Erythroblast (primary cell): ENCODE data around the gene SPTLC3.

Experiments used
- DNase-seq, 2 experiments: peaks; one replicate each; lab custom pipeline; 2025; lab: John Stamatoyannopoulos, UW
- GATA1 ChIP-seq: IDR thresholded peaks from 2 replicates; pipeline ENCODE4 v1.6.1; 2011; ENCODE audit warnings: low read depth, mild to moderate bottlenecking, control low read depth, low read length, moderate library complexity
- POLR2A ChIP-seq: IDR thresholded peaks from 2 replicates; pipeline ENCODE4 v1.6.1; 2011; ENCODE audit warnings: mild to moderate bottlenecking, low read length

SPTLC3 gene

DNA sequence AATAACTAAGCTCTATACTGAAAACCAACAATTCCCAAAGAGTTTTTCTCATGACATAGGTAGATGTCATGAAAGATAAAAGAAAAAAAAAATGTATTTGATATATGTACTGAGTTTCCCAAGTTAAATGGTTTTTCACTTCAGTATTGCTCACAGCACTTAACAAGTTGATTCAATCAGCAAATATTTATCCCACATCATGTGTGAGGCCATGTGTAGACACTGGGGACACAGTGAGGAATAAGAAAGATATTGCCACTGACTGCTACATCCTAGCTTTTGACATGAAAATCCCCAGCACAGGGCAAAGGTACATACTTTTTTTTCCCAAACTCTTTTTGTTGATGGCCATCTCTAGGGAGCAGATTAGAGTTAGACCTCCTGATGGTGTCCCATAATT lies 25.3 kb downstream of the SPTLC3 start:
- no peak for DNase-seq
- no peak for TF ChIP-seq GATA1
- TF ChIP-seq POLR2A: no peak

DNA sequence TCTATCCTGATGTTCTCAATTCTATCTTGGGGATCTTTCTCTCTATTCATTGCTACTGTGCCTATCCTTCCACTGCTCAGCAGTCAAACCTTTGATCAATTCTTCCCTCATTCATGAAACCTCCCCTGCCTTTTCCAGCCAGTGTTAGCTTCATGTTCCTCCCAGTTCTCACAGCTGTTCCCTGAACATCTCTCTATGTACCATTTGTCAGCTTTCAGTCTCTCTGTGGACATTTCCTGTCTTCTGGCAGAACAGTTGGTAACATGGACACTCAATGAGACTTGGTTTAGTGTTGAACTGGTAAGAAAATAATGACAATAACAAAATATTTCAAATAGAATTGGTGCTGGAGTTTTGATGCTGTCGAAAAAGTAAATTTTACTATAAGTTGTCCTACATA lies 26.2 kb downstream of the SPTLC3 start:
- DNase-seq: no peak
- no peak for TF ChIP-seq POLR2A
- TF ChIP-seq GATA1: no peak

DNA sequence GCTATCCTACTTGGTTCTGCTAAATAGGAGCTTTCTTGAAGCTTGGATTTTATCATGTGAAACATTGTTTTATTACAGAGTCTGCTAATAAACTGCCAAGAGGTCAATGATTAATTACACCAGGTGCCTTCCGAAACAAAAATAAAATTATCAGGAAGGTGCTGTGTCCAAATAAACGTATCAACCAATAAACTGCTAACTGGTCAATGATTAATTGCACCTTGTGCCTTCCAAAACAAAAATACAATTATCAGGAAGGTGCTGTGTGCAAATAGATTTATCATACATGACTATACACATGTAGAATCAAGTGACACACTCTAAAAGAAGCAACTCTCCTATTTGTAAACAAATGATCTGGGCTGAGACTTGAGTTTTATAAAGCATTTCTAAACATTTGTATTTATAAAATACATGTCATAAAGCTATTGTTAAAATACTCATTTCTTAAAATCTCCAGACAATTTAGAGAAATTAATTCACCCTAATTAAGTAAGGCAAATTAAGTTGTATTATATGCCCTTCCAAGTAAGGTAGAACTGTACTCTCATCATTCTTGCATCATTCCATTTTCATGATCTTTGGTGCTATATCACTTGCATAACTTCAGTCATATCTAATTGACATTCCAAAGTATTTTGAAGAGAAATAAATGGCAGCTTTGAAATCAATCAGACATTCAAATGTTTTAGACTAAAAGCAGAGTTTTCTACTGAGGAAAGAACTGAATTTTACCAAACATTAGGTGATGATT lies 26.8 kb downstream of the SPTLC3 start:
- TF ChIP-seq POLR2A (no peak), GATA1 (no peak)
- no peak for DNase-seq

DNA sequence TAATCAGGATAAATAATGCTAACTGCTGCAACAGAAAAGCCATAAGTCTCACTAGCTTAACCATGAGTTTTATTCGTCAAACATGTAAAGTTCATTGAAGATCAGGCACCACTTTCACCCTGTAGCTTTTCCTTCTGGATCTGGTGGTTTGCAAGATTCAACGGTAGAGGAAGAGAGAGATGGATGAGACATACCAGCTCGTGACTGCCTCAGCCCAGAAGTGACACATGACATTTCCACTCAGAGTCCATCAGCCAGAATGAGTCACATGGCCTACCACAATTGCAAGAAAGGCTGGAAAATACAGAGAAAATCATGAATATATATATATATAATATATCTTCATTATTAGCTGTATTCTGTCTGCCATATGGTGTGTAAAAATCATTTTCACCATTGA lies 29.0 kb downstream of the SPTLC3 start:
- no peak for DNase-seq
- TF ChIP-seq POLR2A: no peak
- no peak for TF ChIP-seq GATA1

DNA sequence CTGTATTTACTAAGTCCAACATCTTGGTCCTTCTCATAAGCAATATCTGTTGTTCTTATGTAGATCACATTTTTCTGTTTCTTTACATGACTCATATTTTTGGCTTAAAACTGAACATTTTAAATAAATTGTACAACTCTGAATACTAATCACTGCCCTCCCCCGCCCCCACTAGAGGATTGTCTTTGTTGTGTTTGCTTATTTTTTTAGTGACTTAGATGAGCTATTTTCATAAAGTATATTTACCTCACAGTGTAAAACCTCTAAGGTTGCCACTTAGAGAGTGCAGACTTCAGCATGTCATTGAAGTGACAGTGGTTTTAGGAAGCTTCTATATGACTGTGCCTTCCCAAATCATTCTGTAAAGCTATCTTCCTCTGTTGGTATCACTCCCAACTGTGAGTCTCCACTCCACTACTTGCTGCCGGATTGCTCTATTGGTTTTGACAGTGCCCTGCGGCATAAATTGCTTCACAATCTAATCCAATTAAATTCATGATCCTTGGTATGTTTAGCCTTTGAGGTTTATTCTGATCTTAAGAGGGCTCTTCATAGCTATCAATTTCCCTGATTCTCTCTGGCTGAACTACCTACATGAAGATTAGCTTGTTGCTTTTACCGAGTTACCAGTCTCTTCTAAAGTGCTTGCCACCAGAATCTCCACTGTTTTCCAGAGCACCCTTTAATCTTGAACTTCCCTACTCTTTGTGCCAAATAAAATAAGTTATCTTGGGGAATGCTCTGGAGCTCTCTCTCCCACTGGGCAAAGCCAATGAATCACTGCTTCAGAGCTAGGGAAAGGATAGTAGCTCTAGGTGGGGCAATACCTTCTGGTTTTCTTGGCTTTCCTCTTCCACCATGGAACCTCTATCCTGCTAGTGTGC lies 33.0 kb downstream of the SPTLC3 start:
- DNase-seq: no peak
- TF ChIP-seq GATA1: no peak
- no peak for TF ChIP-seq POLR2A

DNA sequence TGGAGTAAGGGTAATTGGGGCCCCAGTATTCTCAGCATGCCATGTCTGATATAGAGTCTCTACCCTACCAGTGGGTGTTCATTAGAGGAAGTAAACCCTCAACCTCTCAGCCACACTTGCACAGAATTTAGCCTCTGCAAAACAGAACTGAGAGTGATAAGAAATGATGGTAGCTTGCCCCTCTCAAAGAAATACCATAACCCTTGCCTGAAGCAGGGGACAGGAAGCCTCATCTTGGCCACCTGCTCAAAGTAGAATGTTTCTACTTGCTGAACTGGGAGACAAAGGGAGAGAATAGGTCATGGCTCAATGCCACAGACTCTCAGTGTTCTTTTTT lies 33.7 kb downstream of the SPTLC3 start:
- DNase-seq: no peak
- TF ChIP-seq POLR2A: no peak
- no peak for TF ChIP-seq GATA1

DNA sequence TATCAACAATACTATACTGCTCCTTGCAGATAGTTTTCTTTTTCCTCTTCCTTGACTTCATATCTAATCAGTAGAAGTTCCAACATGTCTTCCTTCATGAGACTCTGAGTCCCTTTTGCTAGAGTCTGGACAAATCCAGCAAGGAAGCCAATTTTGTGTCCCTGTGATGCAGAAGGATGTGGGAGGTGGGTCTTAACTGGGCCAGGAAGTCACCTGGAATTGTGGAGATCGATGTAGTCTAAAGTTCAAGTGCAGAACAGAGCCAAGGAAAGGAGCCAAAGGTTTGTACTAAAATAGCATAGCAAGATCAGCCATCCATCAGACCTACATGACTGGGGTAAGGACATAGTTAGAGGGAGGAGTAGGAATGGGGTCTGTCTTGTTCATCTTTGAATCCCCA lies 37.6 kb downstream of the SPTLC3 start:
- DNase-seq: no peak
- no peak for TF ChIP-seq GATA1
- no peak for TF ChIP-seq POLR2A

DNA sequence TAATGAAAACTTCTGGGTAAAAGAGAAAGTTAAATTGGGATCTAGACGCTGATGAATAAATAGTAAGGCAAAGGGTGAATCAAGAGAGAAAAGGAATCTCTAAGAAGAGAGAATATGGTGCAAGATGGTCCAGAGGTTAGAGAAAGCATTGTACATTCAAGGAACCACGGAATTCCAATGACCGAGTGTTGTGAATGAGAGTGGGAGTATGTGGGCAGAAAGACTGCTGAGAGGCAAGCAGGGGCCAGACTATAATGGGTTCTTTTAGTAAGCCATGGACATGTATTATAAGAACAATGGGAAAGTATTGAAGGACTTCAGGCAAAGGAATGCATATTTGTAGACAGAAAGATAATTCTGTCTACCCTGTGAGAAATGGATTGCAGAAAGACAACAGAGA lies 45.2 kb downstream of the SPTLC3 start:
- no peak for TF ChIP-seq POLR2A
- TF ChIP-seq GATA1: no peak
- DNase-seq: no peak

DNA sequence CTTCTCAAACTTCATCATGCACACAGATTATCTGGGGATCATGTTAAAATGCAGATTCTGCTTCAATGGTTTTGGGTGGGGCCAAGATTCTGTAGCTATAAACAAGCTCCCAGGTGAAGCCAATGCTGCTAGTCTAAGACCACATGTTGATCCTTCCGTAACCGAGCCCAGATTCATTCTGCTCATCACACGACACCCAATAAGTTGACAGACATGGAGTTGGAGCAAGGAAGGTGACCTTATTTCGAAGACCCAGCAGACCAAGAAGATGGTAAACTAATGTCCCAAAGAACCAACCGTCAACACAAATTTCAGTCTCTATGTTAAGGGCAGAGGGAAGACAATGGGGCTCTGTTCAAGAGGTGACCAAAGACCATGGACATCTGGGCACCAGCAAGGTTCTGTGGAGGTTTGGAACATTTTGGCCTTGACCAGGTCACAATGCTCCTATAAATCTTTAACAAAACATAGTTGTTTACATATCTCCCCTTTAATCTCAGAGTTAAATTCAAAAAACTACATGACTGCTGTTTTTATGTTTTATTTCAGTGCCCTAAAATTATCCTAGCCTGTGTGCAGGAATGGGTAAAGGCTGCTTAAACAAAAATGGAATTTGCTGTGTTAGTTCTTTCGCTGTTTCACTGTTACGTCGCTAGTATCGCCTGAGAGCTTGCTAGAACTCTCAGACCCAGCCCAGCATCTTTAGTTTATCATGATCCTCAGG lies 50.1 kb downstream of the SPTLC3 start:
- DNase-seq: no peak
- TF ChIP-seq POLR2A: no peak
- TF ChIP-seq GATA1: no peak

DNA sequence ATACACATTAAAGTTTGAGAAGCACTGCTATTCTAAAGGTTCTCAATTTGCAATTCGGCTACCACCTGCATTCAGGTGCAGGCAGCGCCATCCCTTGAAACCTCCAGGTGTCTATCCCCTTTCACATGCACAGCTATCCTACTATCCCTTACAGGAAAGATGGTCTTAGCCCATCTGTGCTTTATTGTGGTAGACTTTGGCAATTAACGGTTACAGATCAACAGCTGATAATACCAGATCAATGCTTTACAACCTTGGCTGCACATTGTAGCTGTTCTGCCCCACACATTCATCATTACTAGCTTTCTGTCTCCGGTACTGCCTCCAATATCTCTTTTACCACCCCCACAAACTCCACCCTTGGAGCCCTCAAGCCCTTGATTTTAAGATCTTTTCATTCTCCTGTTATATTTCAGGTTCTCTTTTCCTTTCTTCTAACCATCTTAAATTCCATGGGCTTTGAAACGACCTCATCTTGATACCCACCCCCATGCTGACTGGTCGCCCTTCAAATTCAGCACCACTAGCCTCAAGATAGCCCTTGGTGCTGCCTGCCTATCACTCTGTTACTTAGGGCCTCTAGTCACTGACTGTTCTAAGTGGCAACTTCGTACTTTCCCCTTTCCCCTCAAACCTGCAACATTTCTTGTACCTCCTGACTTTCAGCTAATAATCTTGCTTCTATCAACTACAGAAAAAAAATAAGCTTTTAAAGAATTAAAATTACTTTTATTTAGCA lies 50.8 kb downstream of the SPTLC3 start:
- TF ChIP-seq POLR2A (no peak), GATA1 (no peak)
- DNase-seq: no peak

DNA sequence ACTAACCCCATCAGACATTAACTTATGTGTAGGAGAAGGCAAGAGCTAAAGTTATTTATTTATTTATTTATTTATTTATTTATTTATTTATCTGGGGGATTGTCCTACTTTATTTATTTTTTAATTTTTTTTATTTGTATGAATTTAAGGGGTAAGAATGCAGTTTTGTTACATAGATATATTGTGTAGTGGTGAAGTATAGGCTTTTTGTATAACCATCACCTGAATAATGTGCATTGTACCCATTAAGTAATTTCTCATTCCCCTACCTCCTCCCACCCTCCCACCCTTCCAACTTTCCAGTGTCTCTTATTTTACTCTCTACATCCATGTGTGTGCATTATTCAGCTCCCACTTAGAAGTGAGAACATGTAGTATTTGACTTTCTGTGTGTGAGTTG lies 51.6 kb downstream of the SPTLC3 start:
- DNase-seq: no peak

DNA sequence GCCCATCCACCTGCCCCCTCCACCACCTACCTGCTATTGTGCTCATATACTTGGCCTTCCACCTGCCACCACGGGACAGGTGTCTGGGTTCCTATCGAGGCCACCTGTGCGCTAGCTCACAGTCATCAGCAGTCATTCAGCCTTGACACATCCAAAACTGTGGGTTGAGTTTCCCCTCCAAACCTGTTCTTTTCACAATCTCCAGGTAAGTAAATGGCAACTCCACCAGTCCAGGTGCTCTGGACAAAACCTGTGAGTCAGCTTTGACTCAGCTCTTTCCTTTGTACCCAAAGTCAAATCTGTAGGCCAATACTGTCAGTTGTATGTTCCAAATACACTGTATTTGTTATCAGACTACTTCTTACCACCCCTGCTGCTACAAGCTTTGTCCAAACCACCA lies 52.6 kb downstream of the SPTLC3 start:
- no peak for DNase-seq
- TF ChIP-seq POLR2A (no peak), GATA1 (no peak)

More for the DNA sequence above, 51.6 kb downstream of the SPTLC3 start:
- no peak for TF ChIP-seq POLR2A
- no peak for TF ChIP-seq GATA1

DNA sequence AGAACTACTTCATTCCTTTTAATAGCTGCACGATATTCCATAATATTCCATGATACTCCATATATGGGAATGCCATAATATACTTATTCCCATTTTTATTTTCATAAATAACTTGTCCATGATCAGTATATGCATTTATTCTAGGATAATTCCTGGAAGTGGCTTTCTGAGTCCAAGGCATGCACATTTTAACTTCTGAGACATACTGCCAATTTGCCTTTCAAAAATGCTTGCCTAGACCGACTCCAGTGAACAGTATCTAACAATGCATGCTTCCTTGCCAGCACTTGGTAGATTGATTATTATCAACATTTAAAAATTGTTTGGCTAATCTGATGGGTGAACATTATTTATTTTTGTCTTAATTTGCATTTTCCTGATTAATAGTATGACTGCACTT lies 54.0 kb downstream of the SPTLC3 start:
- DNase-seq: no peak
- TF ChIP-seq GATA1 (no peak), POLR2A (no peak)

DNA sequence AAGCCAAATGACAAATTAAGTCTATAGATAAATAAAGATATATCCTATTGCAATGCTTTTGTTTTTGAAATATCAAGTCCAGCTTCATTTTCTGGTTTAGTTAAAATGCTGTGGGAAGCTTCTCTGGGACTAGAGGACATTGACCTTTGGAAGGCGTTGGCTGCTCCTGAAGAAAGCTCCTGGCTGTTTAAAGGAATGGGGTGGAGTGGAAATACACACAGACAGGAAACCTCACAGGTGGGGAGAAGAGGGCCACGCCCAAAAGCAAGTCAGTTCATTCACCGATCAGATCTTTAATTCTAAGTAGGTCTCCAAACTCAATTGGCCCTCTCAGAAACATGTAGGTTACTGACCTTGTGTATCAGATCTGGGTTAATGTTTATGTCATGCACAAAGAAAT lies 59.6 kb downstream of the SPTLC3 start:
- no peak for DNase-seq
- no peak for TF ChIP-seq POLR2A
- TF ChIP-seq GATA1: no peak

DNA sequence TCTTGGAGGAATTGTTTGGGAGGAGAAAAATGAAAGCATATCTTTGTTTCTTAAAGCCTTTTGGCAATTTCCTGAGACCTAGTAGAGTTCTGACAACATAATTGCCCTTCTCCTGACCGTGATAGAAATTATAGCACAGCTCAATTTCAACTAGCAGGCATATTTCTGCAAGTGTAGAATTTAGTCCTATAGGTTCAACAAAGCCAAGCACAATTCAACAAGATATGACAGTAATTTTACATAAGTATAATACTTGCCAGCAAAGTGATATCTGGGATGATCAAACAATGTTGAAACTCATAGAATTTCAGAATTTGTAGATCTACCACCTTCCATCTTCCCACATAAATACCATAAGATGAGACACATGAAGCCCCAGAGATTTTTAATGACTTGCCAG lies 73.1 kb downstream of the SPTLC3 start:
- no peak for DNase-seq
- TF ChIP-seq POLR2A (no peak), GATA1 (no peak)
